Nephron progenitor cell (in vitro differentiated cells): Measurements from ENCODE around the gene PID1.

Experiments
- DNase-seq: peaks from one replicate; pipeline ENCODE4 v3.0.0; 2021
- H3K27ac Mint-ChIP-seq: 2 replicates; pipeline ENCODE4 v1.8.0; 2021; ENCODE audit warnings: mild to moderate bottlenecking, moderate library complexity, mixed read lengths
- H3K27me3 Mint-ChIP-seq: 2 replicates; pipeline ENCODE4 v1.8.0; 2021; ENCODE audit warnings: mild to moderate bottlenecking, low read depth, mixed read lengths; ENCODE audit not compliant: poor library complexity
- H3K36me3 Mint-ChIP-seq: 2 replicates; pipeline ENCODE4 v1.8.0; 2021; ENCODE audit warnings: low read depth, mixed read lengths
- H3K4me1 Mint-ChIP-seq: 2 replicates; pipeline ENCODE4 v1.8.0; 2021; ENCODE audit warnings: mixed read lengths
- H3K4me3 Mint-ChIP-seq: 2 replicates; pipeline ENCODE4 v1.8.0; 2021; ENCODE audit warnings: mild to moderate bottlenecking, moderate library complexity, mixed read lengths
- H3K9me3 Mint-ChIP-seq: 2 replicates; pipeline ENCODE4 v1.8.0; 2021; ENCODE audit warnings: mild to moderate bottlenecking, moderate library complexity, mixed read lengths
- CTCF ChIP-seq: fragments of 200-600 bp; sonication (generic); IDR thresholded peaks from 2 replicates; pipeline ENCODE4 v1.5.0; 2021; ENCODE audit warnings: antibody characterized with exemption

PID1 gene

GRCh38 chr2:229300371-229300770 is 29.3 kb upstream of the PID1 start:
- H3K4me1 Mint-ChIP-seq = no peaks in the 10 kb centered on the region
- no peaks in the 10 kb centered on the region for H3K9me3 Mint-ChIP-seq
- H3K27me3 Mint-ChIP-seq = no peaks in the 10 kb centered on the region
- H3K36me3 Mint-ChIP-seq = no peaks in the 10 kb centered on the region
- no peak for TF ChIP-seq CTCF
- DNase-seq = no peak
- H3K4me3 Mint-ChIP-seq = no peak overlapping the region
- no peak overlapping the region for H3K27ac Mint-ChIP-seq

- no peak for DNase-seq
- no peak for TF ChIP-seq CTCF
These were observed 26.2 kb upstream of the PID1 start for GRCh38 chr2:229297247-229297646.

GRCh38 chr2:229296536-229296935 is 25.4 kb upstream of the PID1 start:
- H3K4me3 Mint-ChIP-seq = no peak overlapping the region
- TF ChIP-seq CTCF = no peak
- DNase-seq = no peak
- no peaks in the 10 kb centered on the region for H3K4me1 Mint-ChIP-seq
- no peaks in the 10 kb centered on the region for H3K27me3 Mint-ChIP-seq
- H3K9me3 Mint-ChIP-seq = no peaks in the 10 kb centered on the region
- no peaks in the 10 kb centered on the region for H3K36me3 Mint-ChIP-seq
- H3K27ac Mint-ChIP-seq = no peak overlapping the region

More at GRCh38 chr2:229297247-229297646, 26.2 kb upstream of the PID1 start:
- no peaks in the 10 kb centered on the region for H3K9me3 Mint-ChIP-seq
- H3K27ac Mint-ChIP-seq = no peak overlapping the region
- no peak overlapping the region for H3K4me3 Mint-ChIP-seq
- H3K27me3 Mint-ChIP-seq = no peaks in the 10 kb centered on the region
- H3K36me3 Mint-ChIP-seq = no peaks in the 10 kb centered on the region
- no peaks in the 10 kb centered on the region for H3K4me1 Mint-ChIP-seq

- Mint-ChIP-seq H3K36me3 (no peaks in the 10 kb centered on the region), H3K9me3 (no peaks in the 10 kb centered on the region), H3K4me1 (no peaks in the 10 kb centered on the region), H3K4me3 (no peak overlapping the region), H3K27me3 (no peaks in the 10 kb centered on the region), H3K27ac (no peak overlapping the region)
- DNase-seq = no peak
- TF ChIP-seq CTCF = no peak
These were observed 24.9 kb upstream of the PID1 start for GRCh38 chr2:229296016-229296415.

GRCh38 chr2:229287823-229288222 is 16.7 kb upstream of the PID1 start:
- Mint-ChIP-seq H3K9me3 (peaks cover 5% of the 10 kb centered on the region), H3K4me1 (no peaks in the 10 kb centered on the region), H3K27me3 (no peaks in the 10 kb centered on the region), H3K4me3 (no peak overlapping the region), H3K36me3 (peaks cover 4% of the 10 kb centered on the region), H3K27ac (no peak overlapping the region)
- TF ChIP-seq CTCF = no peak
- DNase-seq = no peak

- TF ChIP-seq CTCF = no peak
- peaks cover 3% of the 10 kb centered on the region for H3K27me3 Mint-ChIP-seq
- H3K36me3 Mint-ChIP-seq = no peaks in the 10 kb centered on the region
- H3K27ac Mint-ChIP-seq = no peak overlapping the region
- no peak overlapping the region for H3K4me3 Mint-ChIP-seq
- no peaks in the 10 kb centered on the region for H3K9me3 Mint-ChIP-seq
- DNase-seq = no peak
- no peaks in the 10 kb centered on the region for H3K4me1 Mint-ChIP-seq
These were observed 11.9 kb upstream of the PID1 start for GRCh38 chr2:229282758-229283546.
